PFSK-1 (cell line): ENCODE data around the gene PRKN.

Experiments
- FOXP2 ChIP-seq: optimal IDR thresholded peaks from 2 replicates; pipeline ENCODE3; 2011; ENCODE audit warnings: borderline replicate concordance, control low read depth, inconsistent platforms; ENCODE audit not compliant: insufficient read depth; ENCODE audit errors: extremely low read length, extremely low read depth
- POLR2AphosphoS5 ChIP-seq: IDR thresholded peaks from 2 replicates; pipeline ENCODE4 v1.6.1; 2012; ENCODE audit warnings: low read depth, mild to moderate bottlenecking, control low read depth, low read length, moderate library complexity
- SIN3A ChIP-seq: IDR thresholded peaks from 2 replicates; pipeline ENCODE4 v1.6.1; 2012; ENCODE audit warnings: mild to moderate bottlenecking, low read length, moderate library complexity, borderline replicate concordance; ENCODE audit not compliant: insufficient read depth
- TAF1 ChIP-seq: IDR thresholded peaks from 2 replicates; pipeline ENCODE4 v1.6.1; 2012; ENCODE audit warnings: low read length, control low read depth, borderline replicate concordance; ENCODE audit not compliant: insufficient read depth
- TF ChIP-seq, protein P1 (sequence below), 2 experiments: IDR thresholded peaks; 2 replicates each; pipeline versions ENCODE4 v1.6.1 to v1.8.0; 2011 to 2012; ENCODE audit warnings: low read depth in 2 of 2, low read length in 2 of 2, control low read depth in 1 of 2, inconsistent platforms in 1 of 2, mild to moderate bottlenecking in 1 of 2, moderate library complexity in 1 of 2; ENCODE audit not compliant: insufficient read depth in 1 of 2

PRKN gene

GRCh38 chr6:162448294-162448693, 279.3 kb downstream of the PRKN start:
- TF ChIP-seq TAF1: no peak
- TF ChIP-seq POLR2AphosphoS5: no peak
- TF ChIP-seq, protein P1, sequence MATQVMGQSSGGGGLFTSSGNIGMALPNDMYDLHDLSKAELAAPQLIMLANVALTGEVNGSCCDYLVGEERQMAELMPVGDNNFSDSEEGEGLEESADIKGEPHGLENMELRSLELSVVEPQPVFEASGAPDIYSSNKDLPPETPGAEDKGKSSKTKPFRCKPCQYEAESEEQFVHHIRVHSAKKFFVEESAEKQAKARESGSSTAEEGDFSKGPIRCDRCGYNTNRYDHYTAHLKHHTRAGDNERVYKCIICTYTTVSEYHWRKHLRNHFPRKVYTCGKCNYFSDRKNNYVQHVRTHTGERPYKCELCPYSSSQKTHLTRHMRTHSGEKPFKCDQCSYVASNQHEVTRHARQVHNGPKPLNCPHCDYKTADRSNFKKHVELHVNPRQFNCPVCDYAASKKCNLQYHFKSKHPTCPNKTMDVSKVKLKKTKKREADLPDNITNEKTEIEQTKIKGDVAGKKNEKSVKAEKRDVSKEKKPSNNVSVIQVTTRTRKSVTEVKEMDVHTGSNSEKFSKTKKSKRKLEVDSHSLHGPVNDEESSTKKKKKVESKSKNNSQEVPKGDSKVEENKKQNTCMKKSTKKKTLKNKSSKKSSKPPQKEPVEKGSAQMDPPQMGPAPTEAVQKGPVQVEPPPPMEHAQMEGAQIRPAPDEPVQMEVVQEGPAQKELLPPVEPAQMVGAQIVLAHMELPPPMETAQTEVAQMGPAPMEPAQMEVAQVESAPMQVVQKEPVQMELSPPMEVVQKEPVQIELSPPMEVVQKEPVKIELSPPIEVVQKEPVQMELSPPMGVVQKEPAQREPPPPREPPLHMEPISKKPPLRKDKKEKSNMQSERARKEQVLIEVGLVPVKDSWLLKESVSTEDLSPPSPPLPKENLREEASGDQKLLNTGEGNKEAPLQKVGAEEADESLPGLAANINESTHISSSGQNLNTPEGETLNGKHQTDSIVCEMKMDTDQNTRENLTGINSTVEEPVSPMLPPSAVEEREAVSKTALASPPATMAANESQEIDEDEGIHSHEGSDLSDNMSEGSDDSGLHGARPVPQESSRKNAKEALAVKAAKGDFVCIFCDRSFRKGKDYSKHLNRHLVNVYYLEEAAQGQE (IDR thresholded peaks at IDR 0.05; ENCODE audit: insufficient read depth in 1 of 2, low read depth in 2 of 2, low read length in 2 of 2): no peak
- TF ChIP-seq FOXP2: no peak
- TF ChIP-seq SIN3A: no peak

DNA sequence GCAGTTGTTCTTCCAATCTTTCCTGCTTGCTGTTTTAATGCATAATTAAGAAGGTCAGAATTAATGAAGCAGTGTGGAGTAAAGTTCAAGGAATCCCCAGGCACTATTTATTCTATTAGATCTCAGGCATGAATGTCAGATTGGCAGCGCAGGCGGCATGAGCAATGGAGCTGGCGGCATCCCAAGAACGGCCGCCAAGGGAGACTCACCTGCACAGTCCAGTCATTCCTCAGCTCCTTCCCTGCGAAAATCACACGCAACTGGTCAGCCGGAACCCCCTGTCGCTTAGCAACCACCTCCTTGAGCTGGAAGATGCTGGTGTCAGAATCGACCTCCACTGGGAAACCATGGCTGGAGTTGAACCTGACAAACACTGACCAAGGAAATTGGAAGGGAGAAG, 284.5 kb downstream of the PRKN start:
- TF ChIP-seq FOXP2 (no peak), SIN3A (no peak)

DNA sequence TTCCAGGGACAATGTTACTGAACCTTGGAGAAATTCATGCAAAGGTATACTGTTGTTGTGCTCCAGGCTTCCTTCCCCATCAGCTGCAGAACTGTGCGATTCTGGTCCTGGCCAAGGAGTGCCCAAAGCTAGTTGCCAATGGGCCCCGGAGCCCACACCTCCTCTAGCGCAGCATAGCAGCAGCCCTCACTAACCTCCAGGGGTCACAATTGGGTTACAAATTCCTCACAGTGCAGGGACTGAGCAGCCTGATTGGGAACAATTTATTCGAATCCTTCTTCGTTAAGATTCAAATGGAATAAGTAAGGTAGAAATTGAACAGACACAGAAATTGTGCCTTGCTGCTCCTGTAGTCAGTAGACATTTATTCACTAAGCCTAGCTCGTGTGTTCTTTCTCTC, 284.9 kb downstream of the PRKN start:
- TF ChIP-seq POLR2AphosphoS5: no peak
- no peak for TF ChIP-seq FOXP2

DNA sequence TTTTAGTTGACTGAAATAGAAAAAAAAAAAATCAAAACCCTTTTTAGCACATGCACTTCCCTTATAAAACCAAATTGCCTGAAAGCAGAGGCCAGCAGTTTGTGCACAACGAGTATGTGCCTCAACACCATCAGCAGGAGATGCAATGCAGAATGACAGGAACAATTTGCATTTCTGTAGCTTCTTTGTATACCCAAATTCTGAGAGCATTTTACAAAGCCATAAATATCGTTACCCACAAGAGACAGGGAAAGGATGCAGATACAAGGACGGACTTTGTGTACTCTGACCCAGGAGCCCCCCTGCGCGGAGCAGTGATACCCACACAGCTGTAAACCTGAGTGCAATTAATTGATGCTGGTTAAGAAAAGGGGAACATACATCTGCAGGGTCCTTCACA, 285.6 kb downstream of the PRKN start:
- TF ChIP-seq TAF1 (no peak), SIN3A (no peak), POLR2AphosphoS5 (no peak), FOXP2 (no peak)
- TF ChIP-seq, protein P1 (IDR thresholded peaks at IDR 0.05; ENCODE audit: insufficient read depth in 1 of 2, low read depth in 2 of 2, low read length in 2 of 2): no peak

DNA sequence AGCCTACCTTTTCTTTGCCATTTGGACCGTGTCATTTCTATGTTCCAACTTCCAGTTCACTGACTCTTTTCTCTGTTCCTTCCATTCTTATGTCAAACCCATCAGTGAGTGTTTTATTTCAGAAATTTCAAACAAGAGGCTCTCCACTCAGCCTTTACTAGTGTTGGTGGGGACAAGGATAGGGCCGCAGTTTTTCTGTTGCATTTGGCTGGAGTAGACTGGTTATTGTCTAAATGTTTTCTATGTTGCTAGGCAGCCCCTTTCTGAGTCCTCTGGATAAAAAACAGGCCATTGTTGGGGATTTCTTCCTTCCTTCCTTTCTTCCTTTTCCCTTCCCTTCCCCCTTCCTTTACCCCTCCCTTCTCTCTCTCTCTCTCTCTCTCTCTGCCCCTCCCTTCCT, 288.6 kb downstream of the PRKN start:
- TF ChIP-seq POLR2AphosphoS5 (no peak), TAF1 (no peak), SIN3A (no peak), FOXP2 (no peak)
- TF ChIP-seq, protein P1 (IDR thresholded peaks at IDR 0.05; ENCODE audit: insufficient read depth in 1 of 2, low read depth in 2 of 2, low read length in 2 of 2): no peak

DNA sequence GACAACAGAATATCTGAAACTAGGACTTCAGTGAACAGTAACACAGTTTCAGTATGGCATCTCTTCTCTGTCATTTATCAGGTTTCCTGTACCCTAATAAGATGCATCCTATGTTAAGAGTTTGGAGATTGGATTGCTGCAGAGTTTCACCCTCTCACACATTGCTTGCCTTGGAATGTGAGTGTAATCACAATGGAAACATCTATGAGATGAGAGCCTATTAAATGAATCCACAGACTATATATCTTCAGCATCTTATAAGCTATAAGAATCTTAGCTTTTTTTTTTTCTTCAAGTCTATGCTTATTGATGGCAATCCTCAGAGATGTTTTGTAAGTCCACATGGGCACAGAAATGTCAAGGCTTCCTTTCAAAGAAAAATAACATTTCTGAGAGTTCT, 292.5 kb downstream of the PRKN start:
- TF ChIP-seq FOXP2: no peak
- TF ChIP-seq, protein P1 (IDR thresholded peaks at IDR 0.05; ENCODE audit: insufficient read depth in 1 of 2, low read depth in 2 of 2, low read length in 2 of 2): no peak
- TF ChIP-seq POLR2AphosphoS5: no peak
- no peak for TF ChIP-seq SIN3A
- TF ChIP-seq TAF1: no peak
